NCI-H187 treated with DMSO at 0.1 percent for 48 hours (cell line): ENCODE data around the gene OR6X1.

Experiments used
- DNase-seq: peaks from one replicate; lab custom pipeline; 2025; lab: John Stamatoyannopoulos, UW

Gene OR6X1

GRCh38 chr11:123754101-123754568 lies at the start of gene OR6X1:
TSS of gene OR6X1 (minus strand) at chr11:123754518. CDS start at chr11:123754518, 0 bp downstream.
- no peak for DNase-seq

- DNase-seq, result no peak
These were observed 47.4 kb upstream of the OR6X1 start for GRCh38 chr11:123801765-123802164.

- no peak for DNase-seq
These were observed 45.7 kb upstream of the OR6X1 start for GRCh38 chr11:123800036-123800435.

- DNase-seq, result no peak
These were observed 45.1 kb upstream of the OR6X1 start for GRCh38 chr11:123799438-123799837.

GRCh38 chr11:123798513-123799252 lies 44.4 kb upstream of the OR6X1 start:
- DNase-seq, result no peak

GRCh38 chr11:123798079-123798478 lies 43.8 kb upstream of the OR6X1 start:
- DNase-seq, result no peak

- DNase-seq, result no peak
These were observed 43.2 kb upstream of the OR6X1 start for GRCh38 chr11:123797541-123797940.

- DNase-seq, result peak; percentile 76
These were observed 42.8 kb upstream of the OR6X1 start for GRCh38 chr11:123797114-123797513.

GRCh38 chr11:123796226-123796625 lies 41.9 kb upstream of the OR6X1 start:
- no peak for DNase-seq

GRCh38 chr11:123783536-123783935 lies 29.2 kb upstream of the OR6X1 start:
- no peak for DNase-seq

- DNase-seq, result no peak
These were observed 24.2 kb upstream of the OR6X1 start for GRCh38 chr11:123778511-123778910.

- DNase-seq, result no peak
These were observed 21.6 kb upstream of the OR6X1 start for GRCh38 chr11:123775715-123776549.

- DNase-seq, result no peak
These were observed 21.0 kb upstream of the OR6X1 start for GRCh38 chr11:123775289-123775688.

GRCh38 chr11:123773959-123774358 lies 19.6 kb upstream of the OR6X1 start:
- no peak for DNase-seq

- DNase-seq, result no peak
These were observed 18.7 kb upstream of the OR6X1 start for GRCh38 chr11:123773026-123773425.

GRCh38 chr11:123771664-123772063 lies 17.3 kb upstream of the OR6X1 start:
- DNase-seq, result no peak

- no peak for DNase-seq
These were observed 16.4 kb upstream of the OR6X1 start for GRCh38 chr11:123770712-123771111.

- DNase-seq, result no peak
These were observed 11.3 kb upstream of the OR6X1 start for GRCh38 chr11:123765601-123766000.

GRCh38 chr11:123762422-123762821 lies 8.1 kb upstream of the OR6X1 start:
- no peak for DNase-seq

- no peak for DNase-seq
These were observed 6.6 kb upstream of the OR6X1 start for GRCh38 chr11:123760894-123761293.

GRCh38 chr11:123757976-123758375 lies 3.7 kb upstream of the OR6X1 start:
- DNase-seq, result no peak

- DNase-seq, result no peak
These were observed 1.5 kb upstream of the OR6X1 start for GRCh38 chr11:123755813-123756212.

GRCh38 chr11:123755344-123755743 lies 1.0 kb upstream of the OR6X1 start:
- DNase-seq, result no peak
